Measurements from ENCODE around the gene PLK1. TPM values are rescaled to one million over a fixed set of nuclear protein-coding genes. Genes with fewer than 3 reads are reported as not detected.

Gene PLK1
- total RNA-seq, 2 donors from 2014 or later = 76.7 to 118 TPM

GRCh38 chr16:23651943-23652468 is 26.7 kb upstream of the PLK1 start:
- Mint-ChIP-seq H3K27ac (no peak overlapping the region), H3K4me3 (no peak overlapping the region), H3K4me1 (peaks cover 2% of the 10 kb centered on the region), H3K27me3 (ENCODE audit: insufficient read depth) (no peaks in the 10 kb centered on the region), H3K9me3 (no peaks in the 10 kb centered on the region), H3K36me3 (ENCODE audit: low read depth) (peaks cover 44% of the 10 kb centered on the region)
- TF ChIP-seq CTCF (conservative IDR thresholded peaks at IDR 0.05) = no peak
- Histone ChIP-seq H3K36me3 (ENCODE audit: control insufficient read depth, insufficient read depth, low read length) (peaks cover 78% of the 10 kb centered on the region), H3K27me3 (ENCODE audit: control insufficient read depth, insufficient read depth, low read length, poor library complexity, severe bottlenecking) (no peaks in the 10 kb centered on the region), H3K4me1 (ENCODE audit: control insufficient read depth, insufficient read depth, low read length) (no peaks in the 10 kb centered on the region), H3K9ac (ENCODE audit: extremely low read depth, low read length, poor library complexity, severe bottlenecking) (no peak overlapping the region), H3K9me3 (ENCODE audit: control insufficient read depth, low read length) (no peaks in the 10 kb centered on the region), H3K27ac (ENCODE audit: low read depth, low read length) (no peak overlapping the region), H3K4me3 (ENCODE audit: low read length) (no peak overlapping the region)
- 91 to 95% methylated on average over 3 to 4 of the region's 4 CpGs for WGBS, 2 experiments (ENCODE audit: insufficient coverage in 1 of 2, insufficient read length in 1 of 2)
- no peak for DNase-seq

- no peak for DNase-seq
- no peaks in the 10 kb centered on the region for H3K27me3 ChIP-seq (ENCODE audit: control insufficient read depth, insufficient read depth, low read length, poor library complexity, severe bottlenecking)
- no peak overlapping the region for H3K9ac ChIP-seq (ENCODE audit: extremely low read depth, low read length, poor library complexity, severe bottlenecking)
- H3K4me3 Mint-ChIP-seq = no peak overlapping the region
- H3K27ac ChIP-seq (ENCODE audit: low read depth, low read length) = no peak overlapping the region
- H3K4me3 ChIP-seq (ENCODE audit: low read length) = no peak overlapping the region
- TF ChIP-seq CTCF (conservative IDR thresholded peaks at IDR 0.05) = no peak
- H3K9me3 ChIP-seq (ENCODE audit: control insufficient read depth, low read length) = no peaks in the 10 kb centered on the region
- peaks cover 95% of the 10 kb centered on the region for H3K36me3 ChIP-seq (ENCODE audit: control insufficient read depth, insufficient read depth, low read length)
- no peak overlapping the region for H3K27ac Mint-ChIP-seq
- H3K9me3 Mint-ChIP-seq = no peaks in the 10 kb centered on the region
- 95 to 96% methylated on average over 2 of the region's 2 CpGs for WGBS, 2 experiments (ENCODE audit: insufficient coverage in 1 of 2, insufficient read length in 1 of 2)
- H3K4me1 ChIP-seq (ENCODE audit: control insufficient read depth, insufficient read depth, low read length) = no peaks in the 10 kb centered on the region
- H3K27me3 Mint-ChIP-seq (ENCODE audit: insufficient read depth) = no peaks in the 10 kb centered on the region
- peaks cover 80% of the 10 kb centered on the region for H3K36me3 Mint-ChIP-seq (ENCODE audit: low read depth)
- no peaks in the 10 kb centered on the region for H3K4me1 Mint-ChIP-seq
These were observed 14.8 kb upstream of the PLK1 start for GRCh38 chr16:23663918-23664317.

GRCh38 chr16:23666571-23667354 is 11.9 kb upstream of the PLK1 start:
- H3K9me3 ChIP-seq (ENCODE audit: control insufficient read depth, low read length) = no peaks in the 10 kb centered on the region
- no peak overlapping the region for H3K27ac ChIP-seq (ENCODE audit: low read depth, low read length)
- Mint-ChIP-seq H3K36me3 (ENCODE audit: low read depth) (peaks cover 74% of the 10 kb centered on the region), H3K4me1 (peaks cover 11% of the 10 kb centered on the region), H3K9me3 (no peaks in the 10 kb centered on the region), H3K4me3 (no peak overlapping the region), H3K27ac (no peak overlapping the region), H3K27me3 (ENCODE audit: insufficient read depth) (no peaks in the 10 kb centered on the region)
- no peak for DNase-seq
- no peaks in the 10 kb centered on the region for H3K4me1 ChIP-seq (ENCODE audit: control insufficient read depth, insufficient read depth, low read length)
- H3K36me3 ChIP-seq (ENCODE audit: control insufficient read depth, insufficient read depth, low read length) = peaks cover 90% of the 10 kb centered on the region
- H3K9ac ChIP-seq (ENCODE audit: extremely low read depth, low read length, poor library complexity, severe bottlenecking) = no peak overlapping the region
- no peaks in the 10 kb centered on the region for H3K27me3 ChIP-seq (ENCODE audit: control insufficient read depth, insufficient read depth, low read length, poor library complexity, severe bottlenecking)
- 92 to 98% methylated on average over 4 to 7 of the region's 7 CpGs for whole genome bisulfite sequencing, 2 experiments (ENCODE audit: insufficient coverage in 1 of 2, insufficient read length in 1 of 2)
- no peak overlapping the region for H3K4me3 ChIP-seq (ENCODE audit: low read length)
- TF ChIP-seq CTCF (conservative IDR thresholded peaks at IDR 0.05) = no peak
